Measurements from ENCODE around the gene GFRA1. TPM values are rescaled to one million over a fixed set of nuclear protein-coding genes. Genes with fewer than 3 reads are reported as not detected.

The GFRA1 gene
- total RNA-seq, 1 experiment from 2014 or later: not detected

GRCh38 chr10:116056445-116057293, 216.3 kb downstream of the GFRA1 start:
- no TSS peak for BruUV-seq (replicated peaks)
- POLR2A ChIA-PET (ENCODE audit: low non-redundant PET): no interaction called here

GRCh38 chr10:116055917-116056252, 217.1 kb downstream of the GFRA1 start:
- intact Hi-C loops (cut with micrococcal nuclease; ENCODE audit: unreplicated experiment): no loop called here
- Histone ChIP-seq H3K36me3 (ENCODE audit: insufficient read depth, low read length, poor library complexity, severe bottlenecking) (no peaks in the 10 kb centered on the region), H3K9me3 (ENCODE audit: low read depth, low read length, poor library complexity, severe bottlenecking) (no peaks in the 10 kb centered on the region), H3K27me3 (replicated peaks; ENCODE audit: insufficient read depth, low read depth, low read length, poor library complexity) (peaks cover 59% of the 10 kb centered on the region), H3K27ac (ENCODE audit: low read depth, low read length, poor library complexity, severe bottlenecking) (no peak overlapping the region), H3K4me3 (ENCODE audit: low read depth, low read length, poor library complexity, severe bottlenecking) (no peak overlapping the region), H3K4me1 (ENCODE audit: insufficient read depth, low read length, poor library complexity, severe bottlenecking) (no peaks in the 10 kb centered on the region)
- CTCF ChIA-PET: no interaction called here
- POLR2A ChIA-PET (ENCODE audit: low non-redundant PET): no interaction called here
- BruUV-seq (replicated peaks): no TSS peak
- TF ChIP-seq CTCF (conservative IDR thresholded peaks at IDR 0.05; ENCODE audit: low read depth, low read length): no peak
- TF ChIP-seq EZH2 (IDR thresholded peaks at IDR 0.05; ENCODE audit: borderline replicate concordance, low read depth, low read length, poor library complexity, severe bottlenecking): no peak
- DNase-seq (ENCODE audit: low spot score): no peak

More at GRCh38 chr10:116056445-116057293, 216.3 kb downstream of the GFRA1 start:
- H3K4me3 ChIP-seq (ENCODE audit: low read depth, low read length, poor library complexity, severe bottlenecking): no peak overlapping the region
- peaks cover 67% of the 10 kb centered on the region for H3K27me3 ChIP-seq (replicated peaks; ENCODE audit: insufficient read depth, low read depth, low read length, poor library complexity)
- DNase-seq (ENCODE audit: low spot score): no peak
- H3K27ac ChIP-seq (ENCODE audit: low read depth, low read length, poor library complexity, severe bottlenecking): no peak overlapping the region
- TF ChIP-seq CTCF (conservative IDR thresholded peaks at IDR 0.05; ENCODE audit: low read depth, low read length): no peak
- TF ChIP-seq EZH2 (IDR thresholded peaks at IDR 0.05; ENCODE audit: borderline replicate concordance, low read depth, low read length, poor library complexity, severe bottlenecking): no peak
- no peaks in the 10 kb centered on the region for H3K4me1 ChIP-seq (ENCODE audit: insufficient read depth, low read length, poor library complexity, severe bottlenecking)
- CTCF ChIA-PET: no interaction called here
- no peaks in the 10 kb centered on the region for H3K9me3 ChIP-seq (ENCODE audit: low read depth, low read length, poor library complexity, severe bottlenecking)
- intact Hi-C loops (cut with micrococcal nuclease; ENCODE audit: unreplicated experiment): no loop called here
- no peaks in the 10 kb centered on the region for H3K36me3 ChIP-seq (ENCODE audit: insufficient read depth, low read length, poor library complexity, severe bottlenecking)

GRCh38 chr10:116055252-116055916, 217.6 kb downstream of the GFRA1 start:
- BruUV-seq (replicated peaks): no TSS peak
- Histone ChIP-seq H3K36me3 (ENCODE audit: insufficient read depth, low read length, poor library complexity, severe bottlenecking) (no peaks in the 10 kb centered on the region), H3K9me3 (ENCODE audit: low read depth, low read length, poor library complexity, severe bottlenecking) (no peaks in the 10 kb centered on the region), H3K4me1 (ENCODE audit: insufficient read depth, low read length, poor library complexity, severe bottlenecking) (no peaks in the 10 kb centered on the region), H3K27me3 (replicated peaks; ENCODE audit: insufficient read depth, low read depth, low read length, poor library complexity) (peaks cover 54% of the 10 kb centered on the region), H3K27ac (ENCODE audit: low read depth, low read length, poor library complexity, severe bottlenecking) (no peak overlapping the region), H3K4me3 (ENCODE audit: low read depth, low read length, poor library complexity, severe bottlenecking) (no peak overlapping the region)
- TF ChIP-seq EZH2 (IDR thresholded peaks at IDR 0.05; ENCODE audit: borderline replicate concordance, low read depth, low read length, poor library complexity, severe bottlenecking): no peak
- no peak for TF ChIP-seq CTCF (conservative IDR thresholded peaks at IDR 0.05; ENCODE audit: low read depth, low read length)
- ChIA-PET POLR2A (ENCODE audit: low non-redundant PET) (no interaction called here), CTCF (no interaction called here)
- intact Hi-C loops (cut with micrococcal nuclease; ENCODE audit: unreplicated experiment): no loop called here
- DNase-seq (ENCODE audit: low spot score): no peak

All from A673 (cell line).